ENCODE results near the gene FAM222B.

The FAM222B gene

GRCh38 chr17:28716740-28717577, 125.6 kb downstream of the FAM222B start:
- DNase-seq (ENCODE audit: low read depth in 2 of 3, low spot score in 1 of 3), result no peak

GRCh38 chr17:28715217-28715616, 127.4 kb downstream of the FAM222B start:
- no peak for DNase-seq (ENCODE audit: low read depth in 2 of 3, low spot score in 1 of 3)

GRCh38 chr17:28714281-28714680, 128.3 kb downstream of the FAM222B start:
- DNase-seq (ENCODE audit: low read depth in 2 of 3, low spot score in 1 of 3), result no peak

GRCh38 chr17:28712705-28713415, 129.7 kb downstream of the FAM222B start:
- DNase-seq (ENCODE audit: low read depth in 2 of 3, low spot score in 1 of 3), result no peak

- peak in 2 of 3 donors; percentile 52 to 67 for DNase-seq (ENCODE audit: low read depth in 2 of 3, low spot score in 1 of 3)
Observed at GRCh38 chr17:28712032-28712704, 130.4 kb downstream of the FAM222B start.

GRCh38 chr17:28711723-28712031, 130.9 kb downstream of the FAM222B start, which contains the start of gene PROCA1:
Gene PROCA1 (minus strand): TSS chr17:28711888. CDS start chr17:28711660, 228 bp downstream.
- DNase-seq (ENCODE audit: low read depth in 2 of 3, low spot score in 1 of 3), result peak in 1 of 3 donors; percentile 32

- peak; percentile 84 to 92 (median 89) for DNase-seq (ENCODE audit: low read depth in 2 of 3, low spot score in 1 of 3)
Observed at GRCh38 chr17:28710861-28711722, 131.5 kb downstream of the FAM222B start.

- no peak for DNase-seq (ENCODE audit: low read depth in 2 of 3, low spot score in 1 of 3)
Observed at GRCh38 chr17:28707339-28707720, 135.3 kb downstream of the FAM222B start.

- no peak for DNase-seq (ENCODE audit: low read depth in 2 of 3, low spot score in 1 of 3)
Observed at GRCh38 chr17:28706471-28707338, 135.9 kb downstream of the FAM222B start.

All from stimulated activated CD4-positive, alpha-beta T cell treated with anti-CD3 and anti-CD28 coated beads, Interleukin-12 subunit alpha, Interleukin-12 subunit beta, amount 100 ng/mL, for 48 hours (primary cell).